Suppressor macrophage (primary cell): ENCODE data around the gene COL21A1.

ENCODE experiments used
- DNase-seq, 4 experiments: peaks; one replicate each; pipeline ENCODE4 v3.0.0-alpha.2; 2020 to 2022

The COL21A1 gene

GRCh38 chr6:56176741-56177140 lies 70.6 kb downstream of the COL21A1 start:
- no peak for DNase-seq

- no peak for DNase-seq
Observed at GRCh38 chr6:56173228-56173627, 74.2 kb downstream of the COL21A1 start.

DNA sequence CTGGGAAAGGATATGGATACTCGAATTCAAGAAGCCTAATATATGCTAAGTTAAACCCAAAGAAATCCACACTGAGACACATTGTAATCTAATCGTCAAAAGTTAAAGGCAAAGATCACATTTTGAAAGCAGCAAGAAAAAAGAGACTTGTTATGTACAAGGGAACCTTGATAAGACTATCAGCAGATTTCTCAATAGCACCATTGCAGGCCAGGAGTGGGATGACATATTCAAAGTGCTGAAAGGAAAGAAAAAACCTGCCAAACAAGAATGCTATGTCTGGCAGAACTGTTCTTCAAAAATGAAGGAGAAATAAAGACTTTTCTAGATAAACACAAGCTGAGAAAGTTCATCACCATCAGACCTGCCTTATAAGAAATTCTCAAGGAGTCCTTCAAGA lies 75.2 kb downstream of the COL21A1 start:
- DNase-seq, result no peak

DNA sequence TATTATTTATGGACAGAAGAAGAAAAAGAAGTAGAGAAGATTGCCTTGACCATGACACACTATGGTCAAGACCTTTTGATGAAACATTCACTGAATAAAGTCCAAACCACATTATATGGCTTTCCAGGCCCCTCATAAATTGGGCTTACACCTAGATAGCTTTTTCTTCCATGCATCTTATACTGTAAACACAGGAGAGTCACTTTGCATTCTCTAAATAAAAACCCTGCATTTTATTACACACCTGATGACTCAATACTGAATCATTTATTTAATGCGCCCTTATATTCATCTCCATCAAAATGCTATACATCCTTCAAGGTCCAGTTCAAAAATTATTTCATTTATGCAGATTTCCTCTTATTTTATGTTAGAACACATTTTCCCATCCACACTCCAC lies 78.0 kb downstream of the COL21A1 start:
- DNase-seq, result no peak

- DNase-seq, result no peak
Observed at GRCh38 chr6:56168596-56168995, 78.8 kb downstream of the COL21A1 start.

DNA sequence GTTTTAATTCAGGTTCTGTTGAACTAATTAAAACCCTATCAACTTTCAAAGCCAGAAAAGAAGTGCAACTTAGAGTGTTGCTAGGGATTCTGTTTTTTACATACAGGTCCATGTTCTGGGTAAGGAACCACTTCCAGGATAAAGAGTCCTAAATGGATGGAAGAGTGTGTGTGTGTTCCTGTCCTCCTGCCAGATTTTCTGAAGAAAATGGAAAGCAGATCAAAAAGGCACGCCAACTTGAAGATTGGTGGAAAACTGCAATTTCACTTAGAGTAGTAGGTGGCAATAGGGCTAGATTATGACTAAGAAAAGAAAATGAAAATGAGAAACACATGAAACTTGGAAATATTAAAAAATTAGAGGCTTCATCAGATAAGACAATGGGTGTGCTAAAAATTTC lies 85.3 kb downstream of the COL21A1 start:
- no peak for DNase-seq

DNA sequence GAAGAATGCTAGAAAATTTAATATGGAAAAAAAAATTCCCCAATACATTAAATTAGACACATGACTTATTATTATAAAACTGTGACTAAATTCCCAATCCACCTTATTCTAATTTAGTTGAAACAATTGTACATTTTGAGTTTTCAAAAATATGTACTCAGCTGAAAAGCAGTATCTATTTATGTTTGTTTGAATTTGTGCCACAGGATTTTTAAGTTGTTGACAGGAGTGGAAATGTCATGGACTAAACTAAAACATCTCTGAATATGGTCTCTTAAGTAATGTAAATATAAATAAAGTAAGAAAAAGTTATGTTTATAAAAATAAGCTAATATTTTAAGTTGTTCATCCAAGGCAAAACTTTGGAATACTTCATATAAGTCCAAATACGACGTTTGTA lies 86.9 kb downstream of the COL21A1 start:
- no peak for DNase-seq

DNA sequence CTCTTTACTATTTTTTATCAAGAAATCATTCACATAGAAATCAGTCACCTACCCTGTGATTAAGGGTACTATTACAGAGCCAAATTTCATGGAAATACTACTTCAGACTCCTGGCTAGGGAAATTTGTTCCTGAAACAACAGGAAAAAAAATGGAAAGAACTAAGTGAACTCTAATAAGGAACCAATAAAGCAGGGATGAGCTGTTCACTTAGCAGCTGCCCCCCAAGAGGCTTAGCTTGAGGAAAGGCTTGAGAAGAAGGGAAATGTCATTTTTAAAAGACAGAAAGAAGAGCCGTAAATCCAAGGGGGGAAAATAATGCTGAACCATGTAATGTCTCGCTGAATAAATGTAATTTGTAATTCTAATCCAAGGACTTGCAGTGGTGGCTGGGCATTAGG lies 88.8 kb downstream of the COL21A1 start:
- no peak for DNase-seq

GRCh38 chr6:56156643-56157042 lies 90.7 kb downstream of the COL21A1 start:
- no peak for DNase-seq

- DNase-seq, result no peak
Observed at GRCh38 chr6:56155634-56156141, 91.7 kb downstream of the COL21A1 start.

DNA sequence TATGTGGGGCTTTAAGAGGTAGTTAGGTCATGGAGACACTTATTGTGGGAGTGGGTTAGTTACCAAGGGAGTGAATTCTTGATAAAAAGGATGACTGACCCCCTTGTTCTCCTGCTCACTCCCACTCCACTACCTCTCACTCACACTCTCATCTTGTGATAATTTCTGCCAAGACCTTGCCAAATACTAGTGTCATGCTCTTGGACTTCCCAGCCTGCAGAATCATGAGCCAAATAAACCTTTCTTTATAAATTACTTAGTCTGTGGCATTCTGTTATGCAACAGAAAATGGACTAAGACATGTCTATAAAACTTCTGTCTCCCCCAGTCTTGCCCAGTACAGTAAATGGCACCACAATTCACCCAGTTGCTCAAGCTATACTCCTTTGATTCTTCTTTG lies 93.3 kb downstream of the COL21A1 start:
- DNase-seq, result no peak

DNA sequence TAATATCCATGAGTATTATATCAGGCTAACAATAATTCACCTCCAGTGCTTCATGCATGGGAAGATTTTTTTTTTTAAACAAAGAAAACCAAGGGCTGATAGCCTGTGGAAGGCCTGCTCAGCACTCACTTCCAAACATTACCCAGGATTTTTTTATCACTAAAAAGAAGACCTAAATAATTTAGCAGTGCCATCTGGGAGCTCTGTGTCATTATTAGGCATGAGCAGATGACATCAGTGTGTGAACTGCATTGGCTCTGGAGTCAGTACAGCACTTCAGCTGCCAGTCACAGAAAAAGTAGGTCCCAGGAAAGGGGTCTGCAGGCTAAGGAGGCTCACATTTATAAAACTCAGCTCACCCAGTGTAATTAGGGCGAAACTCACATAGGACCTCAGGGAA lies 94.8 kb downstream of the COL21A1 start:
- DNase-seq, result no peak

DNA sequence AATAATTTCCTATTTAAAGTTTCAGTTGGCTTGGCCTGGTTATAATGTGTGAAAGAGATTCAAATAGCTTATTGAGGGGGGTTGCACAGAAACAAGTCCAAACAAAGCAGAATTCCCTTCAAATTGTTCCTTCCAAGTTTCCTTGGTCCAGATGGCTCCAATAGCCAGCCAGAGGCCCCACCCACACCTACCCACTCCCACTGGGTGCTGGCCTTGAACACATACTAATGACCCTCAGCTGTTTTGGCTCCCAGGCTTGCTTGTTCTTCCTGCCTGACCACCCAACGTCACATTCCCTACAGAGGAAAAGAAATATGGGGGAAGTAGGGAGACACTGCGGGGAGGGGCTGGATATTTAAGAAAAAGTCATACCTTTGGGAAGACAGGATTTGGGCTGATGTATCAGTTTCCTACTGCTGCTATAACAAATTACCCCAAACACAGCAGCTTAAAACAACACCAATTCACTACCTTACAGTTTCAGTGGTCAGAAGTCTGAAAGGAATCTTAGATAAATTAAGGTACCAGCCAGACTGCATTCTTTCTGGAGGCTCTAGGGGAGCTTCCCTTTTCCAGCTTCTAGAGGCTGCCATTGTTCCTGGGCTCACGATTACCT lies 95.7 kb downstream of the COL21A1 start:
- DNase-seq, result no peak

- no peak for DNase-seq
Observed at GRCh38 chr6:56148488-56149186, 98.7 kb downstream of the COL21A1 start.

- no peak for DNase-seq
Observed at GRCh38 chr6:56147766-56148165, 99.6 kb downstream of the COL21A1 start.

DNA sequence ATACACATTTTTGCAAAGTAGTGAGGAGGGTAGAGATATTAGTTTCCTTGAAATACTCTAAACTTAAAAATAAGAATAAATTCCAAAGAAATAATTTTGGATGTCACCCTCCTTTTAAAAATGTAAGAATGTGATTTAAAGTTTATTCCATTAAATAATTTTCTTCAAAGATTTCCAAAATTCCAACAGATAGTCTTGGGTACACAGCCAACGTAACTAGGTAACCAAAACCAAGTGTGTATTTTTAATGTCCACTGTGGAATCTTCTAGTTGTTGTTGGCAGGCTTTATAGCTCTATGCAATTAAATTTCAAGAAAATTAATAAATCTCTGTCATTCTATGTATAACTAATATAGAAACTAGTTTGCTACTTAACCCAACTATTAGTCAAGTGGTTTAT lies 101.3 kb downstream of the COL21A1 start:
- DNase-seq, result no peak

- no peak for DNase-seq
Observed at GRCh38 chr6:56145616-56146015, 101.8 kb downstream of the COL21A1 start.

DNA sequence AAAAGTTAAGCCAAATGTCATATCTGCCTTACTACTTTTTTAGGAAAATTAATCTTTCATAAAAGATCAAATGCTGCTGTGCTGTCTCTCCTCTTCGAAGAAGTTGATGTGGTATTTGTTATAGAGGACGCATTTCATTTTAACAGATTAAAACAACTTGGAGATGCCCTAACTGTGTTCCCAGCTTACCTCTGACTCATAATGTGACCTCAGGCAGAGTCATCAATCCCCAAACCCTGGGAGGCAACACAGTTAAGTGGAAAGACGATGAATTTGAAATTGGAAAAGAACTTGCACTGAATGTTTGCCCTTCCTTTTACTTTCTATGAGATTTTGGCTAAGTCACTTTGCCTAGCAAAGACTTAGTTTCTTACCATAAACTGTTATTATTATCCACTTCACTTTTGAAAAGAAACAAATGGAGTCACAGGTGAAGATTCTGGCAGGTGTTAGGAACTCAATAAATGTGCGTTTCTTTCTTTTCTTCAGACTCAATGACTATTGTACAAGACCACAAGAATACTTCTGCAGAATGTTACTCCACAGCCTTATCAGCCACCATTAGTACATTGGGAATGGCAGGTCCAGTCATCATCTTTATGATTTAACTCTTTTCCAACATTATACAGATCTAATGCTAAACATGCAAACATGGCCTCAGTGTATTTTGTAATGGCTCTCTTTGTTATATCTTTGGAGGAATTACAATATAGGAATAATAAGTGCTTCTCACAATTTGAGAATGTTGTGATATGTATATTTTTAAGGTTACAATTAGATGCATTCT lies 102.6 kb downstream of the COL21A1 start:
- DNase-seq, result no peak

DNA sequence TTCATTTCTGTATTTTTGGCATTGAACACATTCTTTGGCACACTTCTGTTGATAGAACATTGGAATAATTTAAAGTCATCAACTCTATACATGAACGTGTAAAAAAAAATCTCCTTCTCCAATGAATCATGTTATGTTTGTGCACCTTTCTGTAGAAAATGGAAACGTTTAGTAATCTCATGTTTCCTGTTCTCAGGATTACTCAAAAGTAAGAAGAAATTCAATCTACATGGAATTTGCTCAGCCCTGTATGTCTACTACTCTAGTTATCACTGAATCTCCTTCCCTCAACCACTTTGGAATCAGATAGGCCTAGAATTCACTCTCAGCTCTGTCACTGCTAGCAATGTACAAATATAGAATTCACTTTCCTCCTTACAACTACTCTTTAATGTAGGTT lies 103.6 kb downstream of the COL21A1 start:
- DNase-seq, result no peak

DNA sequence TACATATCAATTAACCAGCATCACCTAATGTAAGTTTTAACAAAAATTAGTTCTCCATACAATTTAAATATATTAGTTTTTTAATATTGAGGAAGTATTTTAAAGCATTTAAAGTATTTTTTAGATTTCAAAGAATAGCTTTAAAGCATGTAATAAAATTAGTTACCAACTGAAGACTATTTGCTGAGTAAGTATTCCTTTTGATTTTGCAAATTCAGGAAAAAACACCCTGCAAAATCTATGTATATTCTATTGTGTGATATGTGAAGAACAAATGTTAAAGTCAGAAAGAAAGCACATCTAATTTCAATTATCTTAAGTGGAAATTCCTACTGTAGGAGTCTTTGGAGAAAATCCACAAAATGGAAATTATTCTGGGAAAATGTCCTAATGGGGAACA lies 107.3 kb downstream of the COL21A1 start:
- DNase-seq, result no peak

DNA sequence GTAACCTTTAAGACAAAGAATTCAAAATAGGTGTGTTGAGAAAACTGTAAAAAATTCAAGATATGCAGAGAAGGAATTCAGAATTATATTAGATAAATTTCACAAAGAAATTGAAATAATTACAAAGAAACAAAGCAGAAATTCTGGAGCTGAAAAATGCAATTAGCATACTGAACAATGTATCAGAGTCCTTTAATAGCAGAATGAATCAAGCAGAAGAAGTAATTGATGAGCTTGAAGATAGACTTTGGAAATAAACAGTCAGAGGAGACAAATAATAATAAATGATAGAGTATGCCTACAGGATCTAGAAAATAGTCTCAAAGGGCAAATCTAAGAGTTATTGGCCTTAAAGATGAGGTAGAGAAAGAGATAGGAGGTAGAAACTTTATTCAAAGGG lies 131.7 kb downstream of the COL21A1 start:
- no peak for DNase-seq

DNA sequence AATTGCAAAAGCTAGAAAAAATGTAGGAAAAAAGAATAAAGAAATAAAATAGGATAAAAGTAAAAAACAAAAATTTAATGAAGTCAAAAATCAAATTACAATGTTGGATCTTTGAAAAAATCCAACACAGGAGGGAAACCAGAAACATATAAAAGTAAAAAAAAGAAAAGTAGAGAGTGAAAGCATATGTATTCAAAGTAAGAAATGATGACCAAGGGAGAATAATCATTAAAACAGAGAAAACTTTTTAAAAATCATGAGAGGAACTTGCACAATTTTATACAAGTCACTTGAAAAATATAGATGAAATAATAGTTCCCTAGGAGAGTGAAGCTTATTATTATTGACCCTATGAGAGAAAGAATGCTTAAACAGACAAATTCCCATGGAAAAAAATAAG lies 138.2 kb downstream of the COL21A1 start:
- no peak for DNase-seq

GRCh38 chr6:56106231-56106630 lies 141.1 kb downstream of the COL21A1 start:
- DNase-seq, result no peak

DNA sequence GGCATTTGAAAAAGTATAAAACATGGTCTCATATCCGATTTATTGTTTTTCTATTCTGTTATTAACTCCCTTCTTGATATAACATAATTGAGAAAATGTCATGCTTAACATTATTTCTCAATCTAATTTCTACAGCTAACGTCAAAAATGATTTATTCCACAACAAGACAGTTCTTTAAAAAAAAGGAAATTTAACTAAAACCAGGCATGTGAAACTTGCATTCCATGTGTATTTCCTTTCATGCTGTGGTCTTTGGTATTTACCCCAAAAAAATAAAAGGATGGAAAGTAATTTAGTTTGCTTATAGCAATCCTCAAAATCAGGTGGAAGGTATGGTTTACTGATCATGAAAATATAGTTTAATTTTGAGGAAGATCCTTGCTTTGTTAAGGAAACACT lies 142.8 kb downstream of the COL21A1 start:
- DNase-seq, result no peak
